H54 (cell line): ENCODE results near the gene AUTS2.

Experiments
- DNase-seq: peaks from one replicate; pipeline ENCODE4 v3.0.0; 2011; ENCODE audit warnings: low spot score, mixed read lengths; ENCODE audit not compliant: insufficient read length
- FAIRE-seq: peaks from 3 replicates; lab custom pipeline; 2011; peaks lifted over from hg19 to GRCh38; lab: Jason Lieb, UNC
- POLR2A ChIP-seq: IDR thresholded peaks from 2 replicates; pipeline ENCODE4 v1.6.1; 2011; ENCODE audit warnings: low read depth, mild to moderate bottlenecking, low read length

The AUTS2 gene

DNA sequence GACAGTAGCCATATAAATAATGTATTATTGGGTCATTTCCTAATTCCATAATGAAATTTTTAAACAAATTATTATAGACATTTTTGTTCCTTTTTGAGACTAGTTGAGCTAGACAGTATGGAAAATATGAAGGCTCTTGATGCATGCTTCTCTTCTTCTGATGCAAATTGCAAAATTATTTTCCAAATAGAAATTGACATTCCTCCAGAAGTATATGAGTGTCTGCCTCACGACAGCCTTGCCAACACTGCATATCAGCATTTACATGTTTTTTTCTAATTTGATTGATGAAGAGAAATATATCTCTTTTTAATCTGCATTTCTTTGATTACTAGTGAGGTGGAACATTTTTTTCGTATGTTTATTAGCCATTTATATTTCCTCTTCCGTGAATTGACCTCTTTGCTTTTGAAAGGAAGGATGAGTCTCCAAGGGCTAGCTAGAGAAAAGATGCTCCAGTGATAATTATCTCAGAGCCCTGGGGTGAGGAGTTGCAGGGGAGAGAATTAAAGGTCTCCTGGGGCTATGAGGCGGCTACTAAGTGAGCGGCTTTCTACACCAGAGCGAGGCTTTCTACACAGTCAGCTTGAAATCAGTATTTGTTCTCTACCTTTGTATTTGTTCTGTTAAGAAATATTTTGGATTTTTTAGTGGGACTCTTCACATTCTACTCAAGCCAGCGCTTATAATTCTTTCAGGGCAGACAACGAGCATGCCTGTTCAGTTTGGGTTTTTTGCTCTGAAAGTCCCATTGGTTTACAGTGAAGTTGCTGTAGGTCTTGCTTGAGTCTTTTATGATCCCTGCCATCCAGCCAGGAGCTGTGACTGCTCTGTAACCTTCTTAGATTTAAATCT lies 821.5 kb downstream of the AUTS2 start:
- no peak for TF ChIP-seq POLR2A
- DNase-seq (no peak), FAIRE-seq (no peak)

GRCh38 chr7:70420381-70420662 lies 822.0 kb downstream of the AUTS2 start:
- FAIRE-seq (no peak), DNase-seq (no peak)
- TF ChIP-seq POLR2A = no peak

- DNase-seq (no peak), FAIRE-seq (no peak)
- TF ChIP-seq POLR2A = no peak
Measured at GRCh38 chr7:70421319-70421718, 823.0 kb downstream of the AUTS2 start.

DNA sequence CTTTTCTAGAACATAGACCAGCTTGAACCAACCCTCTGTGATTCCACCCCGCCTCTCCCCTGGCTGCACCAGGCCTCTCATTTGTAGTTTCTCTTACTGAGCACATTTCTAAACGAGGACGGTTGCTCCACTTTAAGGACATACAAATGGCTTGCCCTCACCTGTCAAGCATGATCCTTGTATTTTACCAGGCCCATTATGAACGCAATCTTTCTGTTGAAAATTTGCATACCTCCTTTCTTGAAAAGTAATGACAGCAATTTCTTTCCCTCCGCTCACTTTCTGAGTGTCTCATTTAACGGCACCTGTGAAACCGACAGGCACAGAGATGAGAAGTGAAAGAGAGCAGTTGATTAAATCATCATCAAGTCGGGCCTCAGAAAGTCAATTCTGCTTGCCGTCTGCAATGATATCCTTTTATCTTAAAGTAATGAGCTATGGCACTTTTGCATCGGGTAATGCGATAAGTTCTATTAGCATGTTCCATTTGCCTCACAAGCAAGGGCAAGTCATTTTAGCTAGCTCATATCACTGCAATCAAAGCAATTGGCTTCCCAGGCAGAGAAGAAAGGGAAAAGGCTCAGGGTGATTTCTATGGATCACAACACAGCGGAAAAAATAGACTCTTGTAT lies 828.1 kb downstream of the AUTS2 start:
- no peak for DNase-seq
- no peak for TF ChIP-seq POLR2A
- FAIRE-seq = no peak

- TF ChIP-seq POLR2A = no peak
- no peak for DNase-seq
- FAIRE-seq = no peak
Measured at GRCh38 chr7:70432567-70433001, 834.3 kb downstream of the AUTS2 start.

GRCh38 chr7:70434376-70434775 lies 836.1 kb downstream of the AUTS2 start:
- no peak for DNase-seq
- FAIRE-seq = no peak

GRCh38 chr7:70434821-70435220 lies 836.5 kb downstream of the AUTS2 start:
- no peak for DNase-seq
- FAIRE-seq = no peak
- TF ChIP-seq POLR2A = no peak

More at GRCh38 chr7:70434376-70434775, 836.1 kb downstream of the AUTS2 start:
- TF ChIP-seq POLR2A = no peak

- no peak for TF ChIP-seq POLR2A
- no peak for DNase-seq
- no peak for FAIRE-seq
Measured at GRCh38 chr7:70435634-70436033, 837.4 kb downstream of the AUTS2 start.

DNA sequence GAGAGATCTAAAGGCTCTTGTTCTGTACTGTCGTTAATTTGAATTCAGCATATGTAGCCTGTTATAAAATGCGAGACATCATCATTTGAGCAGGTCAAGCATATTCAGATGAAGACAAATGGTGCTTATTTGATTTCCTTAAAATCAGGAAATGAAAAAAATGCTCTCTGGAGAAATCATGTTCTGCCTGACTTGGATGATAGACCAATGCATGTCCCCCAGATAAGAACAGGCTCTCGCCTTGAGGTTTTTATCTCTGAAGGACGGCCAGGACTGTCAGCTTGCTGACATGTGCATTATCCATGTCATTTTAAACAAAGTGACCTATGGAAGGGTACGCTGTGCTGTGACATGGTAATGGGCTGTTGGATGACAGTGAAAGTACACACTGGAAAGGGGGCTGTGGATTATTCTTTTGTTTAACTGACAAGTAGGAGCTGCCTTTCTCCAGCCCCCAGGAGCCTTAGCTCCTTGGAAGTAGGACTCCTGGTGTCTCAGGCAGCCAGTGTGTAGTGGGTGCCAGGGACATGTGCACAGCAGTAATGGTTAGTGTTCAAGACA lies 838.6 kb downstream of the AUTS2 start:
- no peak for DNase-seq
- no peak for FAIRE-seq
- no peak for TF ChIP-seq POLR2A

- FAIRE-seq (no peak), DNase-seq (no peak)
- no peak for TF ChIP-seq POLR2A
Measured at GRCh38 chr7:70439651-70440050, 841.4 kb downstream of the AUTS2 start.

GRCh38 chr7:70446448-70447143 lies 848.3 kb downstream of the AUTS2 start:
- no peak for FAIRE-seq
- no peak for TF ChIP-seq POLR2A
- no peak for DNase-seq

DNA sequence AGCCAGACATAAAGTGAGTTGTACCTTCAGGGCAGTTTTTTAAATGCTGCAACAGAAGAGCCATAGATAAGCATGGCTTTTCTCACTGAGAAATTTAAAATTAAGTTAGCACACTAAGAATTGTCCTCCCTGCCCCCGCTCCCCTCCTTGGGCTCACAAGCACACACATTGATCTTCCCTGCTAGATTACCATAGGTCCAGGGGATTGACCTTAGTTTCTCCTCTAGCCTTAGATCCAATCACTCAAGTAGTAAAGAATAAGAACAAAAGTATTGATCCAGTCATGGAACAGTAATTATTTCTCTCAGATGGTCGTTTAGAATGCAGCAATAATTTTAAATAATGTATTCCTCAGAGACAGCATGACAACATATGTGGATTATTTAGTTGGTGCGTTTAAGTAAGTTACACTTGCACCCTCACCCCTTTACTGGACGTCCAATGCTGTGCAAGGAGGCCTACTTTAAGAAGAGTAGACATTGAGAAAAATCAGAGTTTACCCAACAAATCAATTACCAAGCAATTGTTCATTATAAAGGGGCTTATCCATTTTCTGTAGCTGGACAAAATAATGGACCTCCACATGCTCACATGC lies 850.1 kb downstream of the AUTS2 start:
- DNase-seq = no peak
- no peak for FAIRE-seq
- TF ChIP-seq POLR2A = no peak

DNA sequence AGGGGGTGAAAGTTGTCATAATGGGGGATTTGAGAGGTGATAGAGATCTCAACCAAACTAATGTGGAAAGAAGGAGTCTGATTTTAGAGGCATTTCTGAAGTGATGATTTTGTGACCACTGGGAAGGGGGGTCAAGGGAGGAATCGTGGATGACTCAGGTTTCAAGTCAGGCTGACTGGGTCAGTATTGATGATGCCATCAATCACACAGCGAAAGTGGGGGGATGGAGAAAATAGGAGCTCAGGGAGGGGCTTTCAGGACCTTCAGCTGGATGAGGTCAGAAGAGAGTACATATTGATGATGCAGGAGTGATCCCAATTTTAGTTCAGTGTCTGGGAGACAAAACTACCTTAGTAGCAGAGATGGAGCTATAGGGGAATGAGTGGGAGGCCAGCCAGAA lies 852.5 kb downstream of the AUTS2 start:
- no peak for DNase-seq
- no peak for TF ChIP-seq POLR2A
- no peak for FAIRE-seq

GRCh38 chr7:70455925-70456324 lies 857.6 kb downstream of the AUTS2 start:
- no peak for TF ChIP-seq POLR2A
- FAIRE-seq (no peak), DNase-seq (no peak)
